Activated naive CD4-positive, alpha-beta T cell treated with anti-CD3 and anti-CD28 coated beads for 36 hours (primary cell): ENCODE data around the gene MS4A6E. TPM values are rescaled to one million over a fixed set of nuclear protein-coding genes. Genes with fewer than 3 reads are reported as not detected.
A peak's percentile ranks its signal among the peaks of the same experiment; 100 is the strongest.
"Not testable (repeated sequence)": the region's sequence is repeated elsewhere in the genome, so short reads cannot be mapped to it uniquely, and the experiment has no call there.

Experiments
- CTCF ChIA-PET: fragments of 350-600 bp; sonication (Branson Sonifier 250); formaldehyde crosslinking; loops from one replicate; lab custom pipeline; 2021; ENCODE audit warnings: antibody characterized with exemption; lab: Charles Lee
- DNase-seq: peaks from one replicate; pipeline ENCODE4 v3.0.0-alpha.2; 2020
- H3K27ac Mint-ChIP-seq: one replicate; pipeline ENCODE4 v1.8.0; 2021; ENCODE audit warnings: mild to moderate bottlenecking, mixed read lengths
- H3K27me3 Mint-ChIP-seq: one replicate; pipeline ENCODE4 v1.8.0; 2021; ENCODE audit warnings: low read depth, mixed read lengths
- H3K36me3 Mint-ChIP-seq: one replicate; pipeline ENCODE4 v1.8.0; 2021; ENCODE audit warnings: low read depth, mixed read lengths
- H3K4me1 Mint-ChIP-seq: one replicate; pipeline ENCODE4 v1.8.0; 2021; ENCODE audit warnings: low read depth, mixed read lengths
- H3K4me3 Mint-ChIP-seq: one replicate; pipeline ENCODE4 v1.8.0; 2021; ENCODE audit warnings: mild to moderate bottlenecking, moderate library complexity, mixed read lengths
- H3K9me3 Mint-ChIP-seq: one replicate; pipeline ENCODE4 v1.8.0; 2021; ENCODE audit warnings: mixed read lengths
- intact Hi-C: fragments of 100-400 bp; cut with micrococcal nuclease; formaldehyde crosslinking; loops from one replicate; pipeline ENCODE4 v1.15.1; 2023
- total RNA-seq, 2 experiments: library from RNA; stranded (reverse); gene quantifications; one replicate each; pipeline ENCODE4 v1.2.3, GENCODE V29; 2021

MS4A6E gene
- total RNA-seq, 2 experiments from 2014 or later, result not detected

- intact Hi-C loops, result loop anchor here (1.0 kb wide), 1 partner anchor 275 kb away; no protein-coding TSS in a partner anchor
- Mint-ChIP-seq H3K9me3 (no peaks in the 10 kb centered on the region), H3K27ac (no peak overlapping the region), H3K27me3 (peaks cover 19% of the 10 kb centered on the region), H3K4me3 (no peak overlapping the region), H3K4me1 (no peaks in the 10 kb centered on the region), H3K36me3 (no peaks in the 10 kb centered on the region)
- CTCF ChIA-PET, result interaction anchor here (0.8 to 2.7 kb wide), 11 partner anchors 9 to 284 kb away, joined by 3 to 13 read pairs (median 3); no protein-coding TSS in a partner anchor
- DNase-seq, result peak; percentile 24
These were observed 16.1 kb downstream of the MS4A6E start for GRCh38 chr11:60343094-60343704.

- Mint-ChIP-seq H3K27ac (no peak overlapping the region), H3K36me3 (no peaks in the 10 kb centered on the region), H3K27me3 (peaks cover 18% of the 10 kb centered on the region), H3K4me3 (no peak overlapping the region), H3K4me1 (no peaks in the 10 kb centered on the region), H3K9me3 (no peaks in the 10 kb centered on the region)
- no peak for DNase-seq
- CTCF ChIA-PET, result interaction anchor here (0.6 to 2.7 kb wide), 14 partner anchors 8 to 527 kb away, joined by 3 to 13 read pairs (median 3); no protein-coding TSS in a partner anchor
- intact Hi-C loops, result no loop called here
These were observed 17.1 kb downstream of the MS4A6E start for GRCh38 chr11:60344146-60344545.

- no peak overlapping the region for H3K27ac Mint-ChIP-seq
- CTCF ChIA-PET, result interaction anchor here (0.6 to 2.7 kb wide), 8 partner anchors 10 to 313 kb away, joined by 3 to 13 read pairs (median 3); no protein-coding TSS in a partner anchor
- DNase-seq, result peak; percentile 41
- no peak overlapping the region for H3K4me3 Mint-ChIP-seq
- no peaks in the 10 kb centered on the region for H3K4me1 Mint-ChIP-seq
- H3K36me3 Mint-ChIP-seq, result no peaks in the 10 kb centered on the region
- H3K27me3 Mint-ChIP-seq, result peaks cover 21% of the 10 kb centered on the region
- no peaks in the 10 kb centered on the region for H3K9me3 Mint-ChIP-seq
- intact Hi-C loops, result loop anchor here (1.0 kb wide), 1 partner anchor 80 kb away; no protein-coding TSS in a partner anchor
These were observed 18.4 kb downstream of the MS4A6E start for GRCh38 chr11:60345489-60345888.

GRCh38 chr11:60347084-60347797, 20.2 kb downstream of the MS4A6E start:
- Mint-ChIP-seq H3K27me3 (peaks cover 15% of the 10 kb centered on the region), H3K9me3 (no peaks in the 10 kb centered on the region), H3K4me3 (no peak overlapping the region), H3K36me3 (no peaks in the 10 kb centered on the region), H3K4me1 (no peaks in the 10 kb centered on the region), H3K27ac (no peak overlapping the region)
- intact Hi-C loops, result no loop called here
- DNase-seq, result no peak
- CTCF ChIA-PET, result interaction anchor here (0.9 kb wide), 1 partner anchor 16 kb away, joined by 3 read pairs; no protein-coding TSS in a partner anchor

DNA sequence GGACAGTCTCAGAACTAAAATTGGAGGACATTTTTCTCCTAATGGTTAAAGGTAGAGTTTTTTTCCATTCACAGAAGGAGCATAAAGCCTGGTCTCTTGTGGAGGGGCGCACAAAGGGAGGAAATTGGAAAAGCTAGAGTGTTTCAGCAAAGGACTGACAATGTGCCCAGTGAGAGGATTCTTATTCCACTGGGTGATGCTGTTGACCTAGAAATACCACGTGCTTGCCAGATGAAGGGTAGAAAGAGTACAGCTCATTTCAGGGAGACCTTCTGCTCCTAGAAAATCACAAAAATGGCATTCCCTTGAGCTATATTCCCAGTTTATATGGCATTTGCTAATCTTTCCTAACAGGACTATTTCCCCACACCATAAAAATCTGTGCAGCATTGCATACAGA, 21.1 kb downstream of the MS4A6E start:
- Mint-ChIP-seq H3K27me3 (peaks cover 14% of the 10 kb centered on the region), H3K9me3 (no peaks in the 10 kb centered on the region), H3K36me3 (no peaks in the 10 kb centered on the region), H3K4me3 (no peak overlapping the region), H3K27ac (no peak overlapping the region), H3K4me1 (no peaks in the 10 kb centered on the region)
- no peak for DNase-seq
- intact Hi-C loops, result no loop called here
- CTCF ChIA-PET, result no interaction called here

DNA sequence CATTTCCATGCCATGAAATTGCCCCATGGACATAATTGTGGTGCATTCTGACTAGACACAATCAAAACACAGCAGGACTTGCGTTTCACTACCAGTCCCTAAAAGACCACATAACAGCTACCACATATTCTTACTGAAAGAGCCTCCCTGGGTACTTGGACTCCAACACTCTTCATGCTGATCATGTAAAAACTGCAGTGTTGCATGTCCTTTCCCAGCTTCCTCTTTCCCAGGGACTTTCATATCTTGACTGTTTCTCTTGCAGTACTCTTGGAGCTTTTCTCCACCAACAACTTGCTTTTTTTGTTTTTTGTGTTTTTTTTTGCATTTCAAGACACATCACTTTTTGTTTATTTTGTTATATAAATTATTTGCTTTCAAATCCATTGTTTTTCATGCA, 22.9 kb downstream of the MS4A6E start:
- Mint-ChIP-seq H3K27me3 (peaks cover 10% of the 10 kb centered on the region), H3K9me3 (peaks cover 2% of the 10 kb centered on the region), H3K4me1 (no peaks in the 10 kb centered on the region), H3K36me3 (no peaks in the 10 kb centered on the region), H3K4me3 (no peak overlapping the region), H3K27ac (no peak overlapping the region)
- CTCF ChIA-PET, result interaction anchor here (1.6 kb wide), 1 partner anchor 13 kb away, joined by 5 read pairs; no protein-coding TSS in a partner anchor
- intact Hi-C loops, result no loop called here
- no peak for DNase-seq

DNA sequence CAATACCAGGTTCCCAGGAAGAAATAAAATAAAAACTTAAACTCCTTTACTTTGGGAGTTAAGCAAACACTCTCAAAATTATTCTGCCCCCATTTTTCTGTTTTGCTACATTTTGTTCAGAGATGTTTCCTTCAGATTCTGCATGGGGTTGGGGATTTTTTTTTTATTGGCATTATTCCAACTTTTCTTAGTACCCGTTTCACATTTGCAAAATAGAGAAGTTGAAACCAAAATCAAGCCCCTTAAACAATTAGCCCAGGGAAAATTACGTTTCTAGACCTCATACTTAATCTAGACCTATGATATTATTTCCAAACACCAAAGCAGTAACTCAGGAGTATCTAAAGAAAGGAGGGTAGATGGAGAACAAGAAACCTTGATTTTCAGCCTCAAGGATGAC, 30.7 kb downstream of the MS4A6E start:
- no peak for DNase-seq
- Mint-ChIP-seq H3K27me3 (peaks cover 2% of the 10 kb centered on the region), H3K9me3 (peaks cover 2% of the 10 kb centered on the region), H3K36me3 (no peaks in the 10 kb centered on the region), H3K4me1 (no peaks in the 10 kb centered on the region), H3K27ac (no peak overlapping the region), H3K4me3 (no peak overlapping the region)
- CTCF ChIA-PET, result no interaction called here
- intact Hi-C loops, result no loop called here

DNA sequence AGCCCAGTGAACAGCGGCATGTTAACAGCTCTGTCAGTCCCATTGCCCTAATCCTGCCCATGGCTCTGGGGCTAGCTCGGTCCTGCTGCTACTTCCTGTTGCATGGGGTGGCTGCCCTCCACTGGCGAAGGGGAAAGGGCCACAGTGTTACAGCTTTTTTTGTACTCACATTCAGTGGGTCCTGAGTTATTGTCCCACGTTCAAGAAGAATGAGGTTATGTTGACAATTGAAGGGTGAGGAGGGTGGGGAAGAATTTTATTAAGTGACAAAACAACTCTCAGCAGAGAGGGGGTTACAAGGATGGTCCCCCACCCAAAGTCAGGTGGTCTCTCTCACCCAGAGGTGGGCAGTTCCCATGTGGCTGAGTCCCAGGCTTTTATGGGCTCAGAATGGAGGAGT, 33.6 kb downstream of the MS4A6E start:
- H3K27me3 Mint-ChIP-seq, result peaks cover 20% of the 10 kb centered on the region
- no peaks in the 10 kb centered on the region for H3K36me3 Mint-ChIP-seq
- no peak for DNase-seq
- CTCF ChIA-PET, result interaction anchor here (0.7 to 1.4 kb wide), 3 partner anchors 17 to 258 kb away, joined by 3 to 5 read pairs (median 4); no protein-coding TSS in a partner anchor
- no peak overlapping the region for H3K4me3 Mint-ChIP-seq
- intact Hi-C loops, result loop anchor here (5.0 kb wide), 1 partner anchor 93 kb away; no protein-coding TSS in a partner anchor
- no peak overlapping the region for H3K27ac Mint-ChIP-seq
- no peaks in the 10 kb centered on the region for H3K9me3 Mint-ChIP-seq
- H3K4me1 Mint-ChIP-seq, result no peaks in the 10 kb centered on the region

DNA sequence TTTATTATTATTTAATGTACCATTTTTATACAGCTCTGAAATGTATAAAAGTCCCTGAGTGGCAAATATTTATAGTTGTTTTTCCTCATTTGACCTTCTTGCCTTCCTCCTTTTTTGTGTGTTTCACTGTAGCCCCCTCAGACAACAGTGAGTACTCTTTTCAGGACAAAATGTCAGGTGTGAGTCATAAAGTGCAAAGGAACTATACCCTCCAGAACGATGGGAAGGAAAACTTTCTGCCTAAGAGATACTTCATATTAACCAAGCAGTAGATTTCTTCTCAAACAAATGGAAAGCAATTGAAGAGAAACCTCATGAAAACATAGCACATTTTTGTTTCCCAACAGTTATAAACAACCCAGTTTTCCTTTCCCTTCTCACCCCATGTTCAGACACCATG, 35.2 kb downstream of the MS4A6E start:
- no peak overlapping the region for H3K27ac Mint-ChIP-seq
- DNase-seq, result no peak
- H3K9me3 Mint-ChIP-seq, result no peaks in the 10 kb centered on the region
- intact Hi-C loops, result loop anchor here (5.0 kb wide), 1 partner anchor 95 kb away; no protein-coding TSS in a partner anchor
- peaks cover 1% of the 10 kb centered on the region for H3K4me1 Mint-ChIP-seq
- peaks cover 20% of the 10 kb centered on the region for H3K27me3 Mint-ChIP-seq
- no peak overlapping the region for H3K4me3 Mint-ChIP-seq
- no peaks in the 10 kb centered on the region for H3K36me3 Mint-ChIP-seq
- CTCF ChIA-PET, result interaction anchor here (0.9 to 5.4 kb wide), 6 partner anchors 28 to 257 kb away, joined by 3 to 49 read pairs (median 6); no protein-coding TSS in a partner anchor

- intact Hi-C loops, result loop anchor here (1.0 to 5.0 kb wide), 3 partner anchors 97 to 254 kb away; no protein-coding TSS in a partner anchor
- no peak overlapping the region for H3K27ac Mint-ChIP-seq
- DNase-seq, result peak; percentile 81
- CTCF ChIA-PET, result interaction anchor here (0.6 to 5.4 kb wide), 30 partner anchors 9 to 402 kb away, joined by 3 to 49 read pairs (median 4); partner anchors contain the start of gene MS4A15
- H3K4me1 Mint-ChIP-seq, result peaks cover 4% of the 10 kb centered on the region
- no peak overlapping the region for H3K4me3 Mint-ChIP-seq
- H3K9me3 Mint-ChIP-seq, result no peaks in the 10 kb centered on the region
- H3K36me3 Mint-ChIP-seq, result no peaks in the 10 kb centered on the region
- H3K27me3 Mint-ChIP-seq, result peaks cover 27% of the 10 kb centered on the region
These were observed 36.8 kb downstream of the MS4A6E start for GRCh38 chr11:60363542-60364470.

DNA sequence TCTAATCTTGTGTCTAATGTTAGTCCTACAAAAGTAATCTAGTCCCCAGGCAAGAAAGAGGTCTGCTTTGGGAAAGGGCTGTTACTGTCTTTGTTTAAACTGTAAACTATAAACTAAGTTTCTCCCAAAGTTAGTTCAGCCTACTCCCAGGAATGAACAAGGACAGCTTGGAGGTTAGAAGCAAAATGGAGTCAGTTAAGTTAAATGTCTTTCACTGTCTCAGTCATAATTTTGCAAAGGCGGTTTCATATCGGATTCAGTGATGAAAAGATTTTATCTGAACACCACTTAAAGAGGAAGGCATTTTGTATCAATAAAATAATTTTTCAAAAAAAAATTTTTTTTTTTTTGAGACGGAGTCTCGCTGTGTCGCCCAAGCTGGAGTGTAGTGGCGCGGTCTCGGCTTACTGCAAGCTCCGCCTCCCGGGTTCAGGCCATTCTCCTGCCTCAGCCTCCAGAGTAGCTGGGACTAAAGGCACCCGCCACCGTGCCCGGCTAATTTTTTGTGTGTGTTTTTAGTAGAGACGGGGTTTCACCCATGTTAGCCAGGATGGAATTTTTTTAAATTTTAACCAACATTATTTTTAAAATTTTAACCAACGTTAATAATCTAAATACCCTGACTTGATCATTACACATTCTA, 39.3 kb downstream of the MS4A6E start:
- DNase-seq, H3K27ac Mint-ChIP-seq, H3K4me1 Mint-ChIP-seq, H3K4me3 Mint-ChIP-seq, intact Hi-C loops, H3K36me3 Mint-ChIP-seq, H3K9me3 Mint-ChIP-seq: not testable (repeated sequence)
- CTCF ChIA-PET, result interaction anchor here (5.4 kb wide), 1 partner anchor 253 kb away, joined by 49 read pairs; no protein-coding TSS in a partner anchor
- peaks cover 31% of the 10 kb centered on the region for H3K27me3 Mint-ChIP-seq
